ENCODE results near the gene SLC4A8. TPM values are rescaled to one million over a fixed set of nuclear protein-coding genes. Genes with fewer than 3 reads are reported as not detected.

SLC4A8 gene
- total RNA-seq: 2.4 and 2.6 TPM in 2 replicates

DNA sequence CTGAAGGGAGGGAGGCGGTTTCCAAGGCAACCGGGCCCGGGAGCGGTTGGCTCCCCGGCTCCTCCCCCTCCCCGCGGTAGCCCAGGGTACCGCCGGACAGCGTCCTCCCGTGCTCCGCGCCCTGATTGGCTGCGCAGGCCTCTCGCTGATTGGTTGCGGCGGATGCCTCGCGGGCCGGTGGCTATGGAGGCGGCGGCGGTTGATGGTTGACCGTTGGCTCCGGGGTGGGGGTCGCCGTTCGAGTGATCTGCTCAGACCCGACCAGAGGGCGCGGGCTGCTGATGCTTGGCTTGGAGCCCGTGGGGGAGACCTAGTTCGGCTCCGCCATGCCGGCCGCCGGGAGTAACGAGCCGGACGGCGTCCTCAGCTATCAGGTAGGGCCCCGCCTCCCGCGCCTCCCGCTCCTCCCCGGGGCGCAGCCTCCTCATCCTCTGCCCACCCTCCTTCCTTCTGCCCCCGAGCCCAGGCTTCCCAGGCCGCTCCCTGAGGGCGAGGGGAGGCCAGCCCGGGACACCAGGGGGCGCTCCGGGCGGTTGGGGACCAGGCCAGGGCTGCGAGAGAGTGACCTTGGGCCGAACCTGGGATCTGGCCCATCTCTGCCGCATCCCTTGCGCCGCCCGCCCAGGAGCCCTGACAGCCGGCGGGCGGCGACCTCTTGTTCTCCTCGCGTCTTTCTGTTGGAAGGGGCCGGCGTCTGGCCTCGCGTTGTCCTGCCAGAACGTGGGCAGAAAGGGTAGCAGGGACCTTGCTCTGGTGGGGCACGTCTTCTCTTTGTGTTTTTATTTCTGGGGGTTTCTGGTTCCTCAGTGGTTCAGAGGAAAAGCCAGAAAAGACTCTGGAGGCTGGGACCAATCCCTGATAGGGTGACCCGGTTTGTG, at the start of gene SLC4A8:
TSS of gene SLC4A8 (plus strand) at position 170 of the 878 bp plus-strand sequence. CDS start at position 327, 157 bp downstream.
- H3K27ac Mint-ChIP-seq: peak within 1 kb of the TSS; percentile 27
- peak within 1 kb of the TSS; percentile 82 for H3K4me3 Mint-ChIP-seq
- H3K36me3 Mint-ChIP-seq (ENCODE audit: low read depth): no peaks in the 10 kb centered on the region
- peak; percentile 75 for DNase-seq (ENCODE audit: low spot score)
- H3K27me3 Mint-ChIP-seq (ENCODE audit: insufficient read depth): peaks cover 18% of the 10 kb centered on the region
- peaks cover 16% of the 10 kb centered on the region for H3K4me1 Mint-ChIP-seq (ENCODE audit: low read depth)
- intact Hi-C loops (cut with micrococcal nuclease): loop anchor here (2.0 to 5.0 kb wide), 5 partner anchors 56 to 600 kb away; partner anchors contain the start of gene SCN8A
- no peaks in the 10 kb centered on the region for H3K9me3 Mint-ChIP-seq

DNA sequence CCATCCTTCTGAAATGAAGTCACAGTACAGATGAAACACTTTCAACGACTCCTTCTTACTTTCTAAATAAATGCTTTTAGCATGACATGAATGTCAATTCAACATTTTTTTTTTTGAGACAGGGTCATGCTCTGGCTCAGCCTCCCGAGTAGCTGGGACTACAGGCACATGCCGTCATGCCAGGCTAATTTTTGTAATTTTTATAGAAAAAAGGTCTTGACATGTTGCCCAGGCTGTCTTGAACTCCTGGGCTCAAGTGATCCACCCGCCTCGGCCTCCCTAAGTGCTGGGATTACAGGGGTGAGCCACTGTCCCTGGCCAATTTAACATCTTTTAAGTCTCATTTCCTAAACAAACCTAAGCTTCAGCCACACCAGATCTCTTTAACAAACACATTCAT, 49.8 kb upstream of the SLC4A8 start:
- peaks cover 2% of the 10 kb centered on the region for H3K27me3 Mint-ChIP-seq (ENCODE audit: insufficient read depth)
- no peak overlapping the region for H3K27ac Mint-ChIP-seq
- intact Hi-C loops (cut with micrococcal nuclease): no loop called here
- H3K4me1 Mint-ChIP-seq (ENCODE audit: low read depth): peaks cover 43% of the 10 kb centered on the region
- peaks cover 14% of the 10 kb centered on the region for H3K36me3 Mint-ChIP-seq (ENCODE audit: low read depth)
- no peaks in the 10 kb centered on the region for H3K9me3 Mint-ChIP-seq
- DNase-seq (ENCODE audit: low spot score): no peak
- H3K4me3 Mint-ChIP-seq: no peak overlapping the region

DNA sequence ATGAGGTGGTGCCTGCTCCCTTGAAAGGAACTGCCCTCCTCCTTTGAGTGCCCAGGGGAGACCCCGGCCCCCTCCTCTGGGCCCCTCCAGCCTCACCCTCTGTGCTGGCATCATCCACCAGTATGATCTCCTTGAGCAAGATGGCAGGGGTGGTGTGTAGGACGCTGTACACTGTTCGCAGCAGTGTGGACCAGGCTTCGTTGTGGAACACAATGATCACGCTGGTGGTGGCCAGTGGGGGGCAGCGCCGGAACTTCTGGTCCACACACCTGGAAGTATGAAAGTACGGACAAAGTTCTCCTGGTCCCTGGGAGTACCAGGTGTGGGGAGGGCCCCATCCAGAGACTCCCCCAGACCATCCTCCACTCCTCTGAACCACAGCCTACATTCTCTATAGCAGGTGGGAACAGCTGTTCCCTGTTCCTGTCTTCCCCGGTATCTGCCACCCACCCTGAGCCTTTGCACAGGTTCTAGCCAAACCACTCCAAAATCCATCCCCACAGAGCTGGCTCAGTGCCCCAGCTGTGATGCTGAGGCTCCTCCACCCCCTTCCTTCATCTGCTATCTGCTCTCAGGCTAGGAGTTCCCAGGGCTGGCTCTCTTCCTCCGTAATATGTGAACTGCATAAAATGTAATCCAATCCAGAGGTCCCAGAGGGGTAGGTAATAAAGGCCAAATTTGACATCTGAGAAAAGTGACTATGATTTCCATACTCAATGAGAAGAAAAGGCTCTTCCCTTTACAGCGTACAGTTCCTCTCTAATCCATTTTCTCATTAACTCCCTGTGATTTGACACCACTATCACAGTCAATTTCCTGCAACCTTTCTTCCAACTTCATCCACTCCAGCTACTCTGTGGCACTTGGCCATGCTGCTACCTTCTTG, 47.3 kb upstream of the SLC4A8 start:
- H3K4me1 Mint-ChIP-seq (ENCODE audit: low read depth): peaks cover 31% of the 10 kb centered on the region
- H3K27me3 Mint-ChIP-seq (ENCODE audit: insufficient read depth): peaks cover 10% of the 10 kb centered on the region
- H3K27ac Mint-ChIP-seq: no peak overlapping the region
- no peak for DNase-seq (ENCODE audit: low spot score)
- peaks cover 18% of the 10 kb centered on the region for H3K36me3 Mint-ChIP-seq (ENCODE audit: low read depth)
- no peaks in the 10 kb centered on the region for H3K9me3 Mint-ChIP-seq
- H3K4me3 Mint-ChIP-seq: no peak overlapping the region
- intact Hi-C loops (cut with micrococcal nuclease): no loop called here

DNA sequence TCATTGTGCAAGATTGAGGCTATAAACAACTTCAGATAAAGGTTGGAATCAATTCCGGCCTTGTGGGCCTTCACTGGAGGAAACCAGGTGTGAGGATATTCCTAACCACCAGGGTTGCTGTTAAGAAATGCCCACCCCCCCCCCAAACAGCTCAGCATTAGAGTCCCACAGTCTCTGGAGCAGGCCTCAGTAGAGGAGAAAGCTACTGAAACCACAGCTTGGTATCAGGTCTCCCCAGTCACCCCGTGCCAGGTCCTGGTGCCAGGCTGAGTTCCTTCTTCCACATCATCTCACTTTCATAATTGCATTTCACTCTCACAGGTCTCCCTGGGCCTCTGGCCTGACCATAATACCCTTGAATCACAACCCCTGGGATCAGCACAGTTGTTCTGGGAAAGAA, 45.9 kb upstream of the SLC4A8 start:
- H3K27ac Mint-ChIP-seq: no peak overlapping the region
- H3K9me3 Mint-ChIP-seq: no peaks in the 10 kb centered on the region
- H3K4me3 Mint-ChIP-seq: no peak overlapping the region
- peaks cover 10% of the 10 kb centered on the region for H3K27me3 Mint-ChIP-seq (ENCODE audit: insufficient read depth)
- H3K36me3 Mint-ChIP-seq (ENCODE audit: low read depth): peaks cover 22% of the 10 kb centered on the region
- intact Hi-C loops (cut with micrococcal nuclease): no loop called here
- H3K4me1 Mint-ChIP-seq (ENCODE audit: low read depth): peaks cover 35% of the 10 kb centered on the region
- DNase-seq (ENCODE audit: low spot score): no peak

DNA sequence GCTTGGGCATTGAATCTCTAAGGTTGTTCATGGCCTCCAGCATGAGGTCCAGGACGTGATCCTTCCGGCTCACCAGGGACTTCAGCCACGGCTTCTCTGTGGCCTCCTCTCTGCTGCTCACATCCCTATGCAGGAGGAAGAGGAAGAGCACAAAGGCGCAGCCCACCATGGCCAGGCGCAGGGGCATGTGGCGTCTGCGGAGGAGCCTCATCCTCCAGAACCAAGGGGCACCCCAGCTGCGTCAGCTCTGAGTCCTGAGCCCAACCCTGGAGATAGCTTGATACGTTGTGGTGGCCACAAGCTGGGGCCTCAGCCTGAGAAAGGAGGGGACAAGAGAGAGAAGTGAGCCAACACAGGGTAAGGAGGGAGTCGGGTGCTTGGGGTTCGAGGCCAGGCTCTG, 45.1 kb upstream of the SLC4A8 start:
- H3K27ac Mint-ChIP-seq: no peak overlapping the region
- intact Hi-C loops (cut with micrococcal nuclease): no loop called here
- peaks cover 11% of the 10 kb centered on the region for H3K27me3 Mint-ChIP-seq (ENCODE audit: insufficient read depth)
- peaks cover 36% of the 10 kb centered on the region for H3K4me1 Mint-ChIP-seq (ENCODE audit: low read depth)
- DNase-seq (ENCODE audit: low spot score): no peak
- no peak overlapping the region for H3K4me3 Mint-ChIP-seq
- H3K9me3 Mint-ChIP-seq: no peaks in the 10 kb centered on the region
- peaks cover 20% of the 10 kb centered on the region for H3K36me3 Mint-ChIP-seq (ENCODE audit: low read depth)

DNA sequence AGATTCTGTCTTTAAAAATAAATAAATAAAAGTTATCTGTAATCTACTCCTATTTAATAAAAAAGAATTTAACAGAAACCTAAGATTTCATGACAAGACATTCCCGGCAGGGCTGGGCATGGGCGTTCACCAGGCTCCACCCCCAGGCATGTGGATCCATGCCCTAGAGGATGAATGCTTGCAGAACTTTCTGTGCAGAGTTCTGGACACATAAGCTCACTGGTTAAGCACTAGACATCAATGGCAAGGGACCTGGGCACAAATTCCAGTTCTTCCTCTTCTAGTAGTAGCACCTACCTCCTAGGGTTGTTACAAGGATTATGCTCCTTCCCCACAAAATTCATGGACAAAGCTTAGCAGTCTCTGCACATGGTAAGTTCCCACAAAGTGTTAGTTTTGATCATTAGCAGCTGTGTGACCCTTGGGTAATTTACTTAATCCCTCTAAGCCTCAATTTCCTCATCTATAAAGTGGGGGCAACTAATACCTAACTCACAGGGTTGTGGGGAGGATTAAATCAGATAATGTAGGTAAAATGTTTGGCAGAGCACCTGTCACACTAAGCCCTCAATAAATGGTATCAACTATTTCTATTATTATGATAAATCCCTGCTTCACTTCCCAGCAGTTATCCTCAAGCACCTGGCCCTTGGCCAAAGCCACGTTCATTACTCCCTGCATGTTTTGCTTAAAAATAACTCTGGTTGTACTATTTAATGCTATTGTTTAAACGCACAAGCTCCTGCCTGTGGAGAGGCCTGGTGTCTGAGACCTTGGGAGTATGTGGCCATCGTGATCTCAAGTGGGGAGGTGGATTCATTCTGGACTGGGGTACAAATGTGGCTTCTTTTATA, 43.2 kb upstream of the SLC4A8 start:
- H3K27me3 Mint-ChIP-seq (ENCODE audit: insufficient read depth): peaks cover 10% of the 10 kb centered on the region
- no peaks in the 10 kb centered on the region for H3K9me3 Mint-ChIP-seq
- peaks cover 28% of the 10 kb centered on the region for H3K4me1 Mint-ChIP-seq (ENCODE audit: low read depth)
- intact Hi-C loops (cut with micrococcal nuclease): no loop called here
- DNase-seq (ENCODE audit: low spot score): no peak
- H3K36me3 Mint-ChIP-seq (ENCODE audit: low read depth): peaks cover 20% of the 10 kb centered on the region
- no peak overlapping the region for H3K27ac Mint-ChIP-seq
- no peak overlapping the region for H3K4me3 Mint-ChIP-seq

DNA sequence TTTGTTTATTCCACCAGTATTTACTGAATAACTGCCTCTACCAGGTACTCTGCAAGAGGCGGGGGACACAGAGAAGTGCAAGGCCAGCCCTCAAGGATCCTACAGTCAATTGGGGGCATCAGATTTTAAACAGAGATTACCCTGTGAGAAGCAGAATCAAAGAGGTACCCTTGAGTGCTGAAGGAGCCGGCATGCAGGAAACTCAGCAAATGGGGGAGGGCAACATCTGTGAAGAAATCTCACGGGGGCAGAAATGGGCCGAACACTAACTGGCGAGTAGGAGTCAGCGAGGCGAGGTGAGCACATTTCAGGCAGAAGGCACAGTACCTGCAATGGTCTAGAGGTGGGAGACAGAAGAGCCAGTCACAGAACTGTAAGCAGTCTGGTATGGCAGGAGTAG, 42.5 kb upstream of the SLC4A8 start:
- Mint-ChIP-seq H3K9me3 (no peaks in the 10 kb centered on the region), H3K36me3 (ENCODE audit: low read depth) (peaks cover 20% of the 10 kb centered on the region), H3K4me3 (no peak overlapping the region), H3K4me1 (ENCODE audit: low read depth) (peaks cover 28% of the 10 kb centered on the region), H3K27me3 (ENCODE audit: insufficient read depth) (peaks cover 10% of the 10 kb centered on the region), H3K27ac (no peak overlapping the region)
- DNase-seq (ENCODE audit: low spot score): no peak
- intact Hi-C loops (cut with micrococcal nuclease): no loop called here

DNA sequence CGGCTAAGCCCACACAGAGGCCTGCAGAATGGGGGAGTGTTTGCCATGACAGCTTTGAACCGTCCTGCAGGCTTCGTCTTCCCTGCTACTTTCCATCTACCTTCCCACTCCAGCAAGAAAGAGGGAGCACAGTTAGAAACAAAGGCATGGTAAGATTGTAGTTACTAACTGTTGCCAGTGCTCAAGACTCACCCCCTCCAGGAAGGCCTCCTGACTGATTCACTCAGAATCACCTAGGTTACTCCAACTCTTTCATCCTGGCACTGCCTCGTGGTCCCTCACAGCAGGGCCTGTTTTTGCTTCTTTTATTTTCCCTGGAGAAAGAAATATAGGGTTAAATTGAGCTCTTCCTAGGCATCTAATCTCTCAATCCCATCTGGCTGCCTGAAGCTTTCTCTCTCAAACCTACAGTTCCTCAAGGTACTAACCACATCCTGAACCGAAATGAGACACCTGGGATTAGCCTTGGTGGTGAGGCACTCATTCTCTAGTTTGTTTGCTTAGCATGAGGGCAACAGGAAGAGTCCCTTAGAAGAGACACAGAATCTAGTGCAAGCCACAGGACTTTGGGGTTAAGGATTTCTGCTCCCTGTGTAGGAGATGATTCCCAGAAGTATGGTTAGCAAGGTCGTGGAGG, 41.2 kb upstream of the SLC4A8 start:
- Mint-ChIP-seq H3K9me3 (no peaks in the 10 kb centered on the region), H3K36me3 (ENCODE audit: low read depth) (peaks cover 14% of the 10 kb centered on the region), H3K4me3 (no peak overlapping the region), H3K27me3 (ENCODE audit: insufficient read depth) (peaks cover 10% of the 10 kb centered on the region), H3K27ac (no peak overlapping the region), H3K4me1 (ENCODE audit: low read depth) (peaks cover 38% of the 10 kb centered on the region)
- no peak for DNase-seq (ENCODE audit: low spot score)
- intact Hi-C loops (cut with micrococcal nuclease): no loop called here

DNA sequence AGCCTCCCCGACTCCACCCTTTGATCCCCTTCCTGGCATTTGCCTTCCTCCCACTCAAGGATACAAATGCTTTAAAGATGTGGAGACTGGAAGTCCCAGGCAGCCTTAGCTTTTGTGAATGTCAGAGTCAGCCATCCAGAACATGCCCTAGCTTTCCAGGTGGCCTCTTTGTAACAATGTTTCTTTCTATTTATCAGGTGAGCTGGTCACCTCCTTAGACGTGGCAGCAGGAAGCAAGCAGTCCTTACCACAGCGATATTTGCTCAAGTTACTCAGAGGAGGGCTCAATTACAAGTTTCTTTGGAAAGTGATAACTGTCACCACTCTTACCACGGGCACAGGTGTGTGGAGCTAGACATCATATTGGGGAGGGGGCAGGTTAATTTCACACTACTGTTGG, 38.3 kb upstream of the SLC4A8 start:
- Mint-ChIP-seq H3K27me3 (ENCODE audit: insufficient read depth) (peaks cover 4% of the 10 kb centered on the region), H3K27ac (no peak overlapping the region), H3K4me3 (no peak overlapping the region), H3K9me3 (no peaks in the 10 kb centered on the region), H3K36me3 (ENCODE audit: low read depth) (peaks cover 8% of the 10 kb centered on the region), H3K4me1 (ENCODE audit: low read depth) (peaks cover 59% of the 10 kb centered on the region)
- intact Hi-C loops (cut with micrococcal nuclease): no loop called here
- no peak for DNase-seq (ENCODE audit: low spot score)

DNA sequence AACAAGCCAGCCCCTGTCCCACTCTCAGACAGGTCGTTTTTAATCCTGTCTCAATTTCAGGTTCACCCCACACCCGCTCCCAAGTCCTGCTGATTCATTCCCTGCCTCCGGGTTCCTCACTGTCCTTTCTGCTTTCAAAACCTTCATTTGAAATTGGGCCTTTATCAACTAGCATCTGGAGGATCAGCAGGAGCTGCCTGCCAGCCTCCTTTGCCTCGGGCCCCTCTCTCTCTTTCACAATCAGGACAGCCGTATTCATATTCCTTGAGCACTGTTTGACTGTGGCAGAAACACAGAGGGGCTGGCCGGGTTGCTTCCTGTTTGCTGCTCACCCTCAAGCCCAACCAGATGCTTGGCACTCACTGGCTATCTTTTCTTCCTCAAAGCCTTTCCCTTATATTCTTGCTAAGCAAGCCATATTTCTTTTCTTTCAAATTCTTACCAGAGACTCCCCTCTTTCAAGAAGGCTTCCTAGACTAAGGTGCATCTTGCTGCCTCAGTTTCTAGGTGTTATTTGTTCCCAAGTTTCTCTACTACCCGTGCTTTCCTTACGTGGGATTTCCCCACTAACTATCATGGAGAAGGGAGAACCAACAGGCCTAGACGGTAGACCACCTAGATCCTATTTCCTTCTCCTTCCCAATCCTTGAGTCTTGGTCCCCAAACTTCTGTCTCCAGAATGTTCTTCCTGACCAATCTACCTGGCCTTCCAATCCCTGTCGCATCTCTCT, 36.4 kb upstream of the SLC4A8 start:
- DNase-seq (ENCODE audit: low spot score): no peak
- no peaks in the 10 kb centered on the region for H3K9me3 Mint-ChIP-seq
- intact Hi-C loops (cut with micrococcal nuclease): no loop called here
- H3K36me3 Mint-ChIP-seq (ENCODE audit: low read depth): peaks cover 2% of the 10 kb centered on the region
- H3K4me3 Mint-ChIP-seq: no peak overlapping the region
- peaks cover 53% of the 10 kb centered on the region for H3K4me1 Mint-ChIP-seq (ENCODE audit: low read depth)
- H3K27me3 Mint-ChIP-seq (ENCODE audit: insufficient read depth): peaks cover 4% of the 10 kb centered on the region
- no peak overlapping the region for H3K27ac Mint-ChIP-seq

DNA sequence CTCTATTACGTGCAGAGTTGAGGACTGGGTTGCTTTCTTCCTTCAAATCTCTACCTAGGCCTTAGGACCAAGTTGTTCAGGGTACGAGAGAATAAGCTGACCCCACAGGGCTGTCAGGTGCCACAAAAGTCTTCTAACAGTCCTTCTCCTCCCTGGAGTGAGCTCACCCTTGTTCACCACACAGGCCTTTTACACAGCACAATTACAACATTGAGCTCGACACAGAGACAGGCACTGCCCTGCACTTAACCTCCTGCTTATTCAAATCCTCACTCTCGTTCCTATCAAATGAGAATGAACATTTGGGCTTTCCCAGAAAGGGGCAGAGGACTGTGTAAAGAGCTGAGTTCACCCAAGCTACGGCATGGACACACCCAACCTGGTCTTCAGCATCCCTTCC, 35.8 kb upstream of the SLC4A8 start:
- Mint-ChIP-seq H3K36me3 (ENCODE audit: low read depth) (no peaks in the 10 kb centered on the region), H3K4me1 (ENCODE audit: low read depth) (peaks cover 53% of the 10 kb centered on the region), H3K27ac (no peak overlapping the region), H3K27me3 (ENCODE audit: insufficient read depth) (peaks cover 4% of the 10 kb centered on the region), H3K4me3 (peak overlapping the region; percentile 4), H3K9me3 (no peaks in the 10 kb centered on the region)
- DNase-seq (ENCODE audit: low spot score): no peak
- intact Hi-C loops (cut with micrococcal nuclease): no loop called here

Data from activated T-helper 1 cell treated with anti-CD3 and anti-CD28 coated beads, Interleukin-12 subunit alpha, Interleukin-12 subunit beta, Interleukin-2, Interleukin-4 antibody, amounts not matched to agents 30 ng/mL and 10 ng/mL and 1 ng/mL, durations not matched to agents 14 hours and 24 hours and 36 hours (primary cell).